Heart left ventricle (tissue), 16 donors: ENCODE results near the gene NOXA1. TPM values are rescaled to one million over a fixed set of nuclear protein-coding genes. Genes with fewer than 3 reads are reported as not detected.

ENCODE experiments used
- ATAC-seq, 4 donors: fragments of 200-7000 bp; cut with Tn5 transposase; one replicate each; pipeline ENCODE4 v1.9.1; 2020 to 2022; ENCODE audit warnings: moderate library complexity in 4 of 4, mild to moderate bottlenecking in 3 of 4, moderate number of reproducible peaks in 1 of 4
- DNase-seq, 5 donors: peaks; one replicate each; pipeline ENCODE4 v3.0.0-alpha.2; 2020
- H3K27ac ChIP-seq, 12 donors: fragments of 200-600 bp; sonication (generic) in 4 of 12; one replicate each; pipeline versions ENCODE4 v1.5.0 to v1.8.0; 2016 to 2022; ENCODE audit warnings: mild to moderate bottlenecking in 2 of 12
- H3K27me3 ChIP-seq, 9 donors: fragments of 200-600 bp; sonication (generic) in 2 of 9; one replicate each; pipeline versions ENCODE4 v1.5.1 to v1.8.0; 2016 to 2022; ENCODE audit warnings: mild to moderate bottlenecking in 3 of 9
- H3K36me3 ChIP-seq, 9 donors: fragments of 200-600 bp; sonication (generic) in 2 of 9; one replicate each; pipeline versions ENCODE4 v1.5.0 to v1.8.0; 2018 to 2022; ENCODE audit warnings: mild to moderate bottlenecking in 2 of 9
- H3K4me1 ChIP-seq, 12 donors: fragments of 200-600 bp; sonication (generic) in 4 of 12; one replicate each; pipeline versions ENCODE4 v1.5.0 to v1.8.0; 2016 to 2022; ENCODE audit warnings: mild to moderate bottlenecking in 3 of 12
- H3K4me3 ChIP-seq, 12 donors: fragments of 200-600 bp; sonication (generic) in 4 of 12; one replicate each; pipeline versions ENCODE4 v1.5.0 to v1.8.0; 2017 to 2022; ENCODE audit warnings: mild to moderate bottlenecking in 9 of 12, moderate library complexity in 4 of 12
- H3K9me3 ChIP-seq, 12 donors: fragments of 200-600 bp; sonication (generic) in 4 of 12; one replicate each; pipeline versions ENCODE4 v1.5.0 to v1.8.0; 2016 to 2022; ENCODE audit warnings: mild to moderate bottlenecking in 1 of 12
- CTCF ChIP-seq, 12 donors: fragments of 200-600 bp; sonication (generic) in 4 of 12; IDR thresholded peaks; one replicate each; pipeline versions ENCODE4 v1.5.0 to v1.8.0; 2018 to 2022; ENCODE audit warnings: antibody characterized with exemption in 12 of 12, mild to moderate bottlenecking in 5 of 12
- POLR2A ChIP-seq, 2 donors: fragments of 450-650 bp; IDR thresholded peaks; one replicate each; pipeline ENCODE4 v1.6.1; 2017; ENCODE audit warnings: antibody characterized with exemption in 2 of 2, mild to moderate bottlenecking in 2 of 2, moderate library complexity in 2 of 2
- whole genome bisulfite sequencing, 4 donors: extraction: QIAGEN DNeasy Blood & Tissue Kit in 2 of 4; methylation state at CpG; one replicate each; pipeline versions ENCODE4 v1.1.5 to v1.1.7; 2013 to 2018; 5-methylcytosine and 5-hydroxymethylcytosine counted together
- intact Hi-C, 10 donors: fragments of 100-400 bp; cut with DNase I; formaldehyde crosslinking; loops; one replicate each; pipeline versions ENCODE4 v1.11.1 to v1.14.2; 2022
- polyA plus RNA-seq, 2 donors: library from polyadenylated mRNA; stranded (reverse); fragments of 200-250 nt; gene quantifications; one replicate each; pipeline ENCODE4 v1.2.3, GENCODE V29; 2013
- total RNA-seq, 9 donors: library from RNA; depleted of rRNA in 2 of 9; stranded (reverse); fragments of >200 nt in 2 of 9; fragmentation: NEBNext Ultra II Directional in 3 of 9; extraction: Animal tissue kit (Norgen Biotek cat#: 25700) in 3 of 9; gene quantifications; one replicate each; pipeline versions ENCODE4 v1.1.0 to v1.2.4, GENCODE V29; 2016 to 2023
- donor health status: ischemic (EF 13 %, LVEDD 7.1; RV severe dilation, severe dysfunction).
- donor health status: healthy with polysubstance abuse.
- donor health status: DM: no; HTN: yes; CAD: no.
- donor health status: DM: no; HTN: no; CAD: no.
- donor health status: ischemic (EF 25% LVEDD 6.9; RV normal size, moderate dysfunction).
- donor health status: ischemic (EF 25% LVEDD 5.7; RV mildly dilated, moderate dysfunction).
- donor health status: healthy.
- donor health status: DM: yes; HTN: yes; CAD: no.
- donor health status: ischemic (EF 35%, LVEDD 5.7; RV mildly dilated, moderate dysfunction).
- donor health status: nonischemic (EF 11% LVEDD 7.7; RV severe dilation, severe dysfunction).
- donor health status: DM: yes; HTN: yes; CAD: no.
- donor health status: PGD.
- donor health status: ischemic (EF 29% LVEDD 5.4; RV normal size, mild dysfunction).
- donor health status: nonischemic (EF 23%, LVEDD 6.1; RV moderate dilation, normal function).

The NOXA1 gene
- total and polyA plus RNA-seq, 11 donors = 0.44 to 5.5 (median 2.7) TPM

DNA sequence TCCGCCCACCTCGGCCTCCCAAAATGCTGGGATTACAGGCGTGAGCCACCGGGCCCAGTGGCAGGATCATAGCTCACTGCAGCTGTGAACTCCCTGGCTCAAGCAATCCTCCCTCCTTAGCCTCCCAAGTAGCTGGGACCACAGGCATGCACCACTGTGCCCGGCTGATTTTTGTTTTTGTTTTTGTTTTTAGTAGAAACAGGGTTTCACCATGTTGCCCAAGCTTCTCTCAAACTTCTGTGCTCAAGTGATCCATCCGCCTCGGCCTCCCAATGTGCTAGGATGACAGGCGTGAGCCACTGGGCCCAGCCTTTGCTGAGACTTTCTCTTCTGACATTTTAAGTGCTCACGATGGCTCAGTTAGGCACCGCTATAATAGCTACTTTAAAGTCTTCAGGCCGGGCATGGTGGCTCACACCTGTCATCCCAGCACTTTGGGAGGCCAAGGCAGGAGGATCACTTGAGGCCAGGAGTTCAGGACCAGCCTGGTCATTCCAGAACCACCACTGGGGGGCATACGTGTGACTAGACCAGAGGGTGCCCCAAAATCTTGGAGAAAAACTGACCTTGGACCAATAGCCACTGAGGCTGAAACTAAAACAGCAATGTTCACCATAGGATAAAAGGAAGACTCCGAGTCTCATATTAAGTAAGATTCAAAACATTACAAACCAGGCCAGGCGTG lies 21.1 kb downstream of the NOXA1 start:
- H3K27ac ChIP-seq = no peak overlapping the region
- TF ChIP-seq POLR2A (IDR thresholded peaks at IDR 0.05) (no peak), CTCF (IDR thresholded peaks at IDR 0.05) (no peak)
- DNase-seq = peak in 3 of 5 donors; percentile 7 to 12 (median 9)
- no peaks in the 10 kb centered on the region for H3K9me3 ChIP-seq
- peaks cover 0 to 19% (median 4%) of the 10 kb centered on the region in 12 donors for H3K4me1 ChIP-seq
- H3K27me3 ChIP-seq = peaks cover 0 to 31% (median 8%) of the 10 kb centered on the region in 9 donors
- no peak overlapping the region for H3K4me3 ChIP-seq
- ATAC-seq = no peak
- intact Hi-C loops = loop anchor here in 2 of 10 donors (2.0 kb wide), 2 partner anchors 21 to 157 kb away; partner anchors contain the start of genes EXD3 (in 1 of the 2) and NOXA1 (in 1 of the 2)
- peaks cover 0 to 7% (median 3%) of the 10 kb centered on the region in 9 donors for H3K36me3 ChIP-seq
- 82 to 87% (median 85%) methylated on average over 14 of the region's 14 CpGs for WGBS, 4 donors

GRCh38 chr9:137445275-137445807 lies 22.1 kb downstream of the NOXA1 start:
- no peak overlapping the region for H3K4me3 ChIP-seq
- DNase-seq = peak; percentile 69 to 81 (median 74)
- peaks cover 0 to 19% (median 4%) of the 10 kb centered on the region in 12 donors for H3K4me1 ChIP-seq
- peaks cover 0 to 31% (median 5%) of the 10 kb centered on the region in 9 donors for H3K27me3 ChIP-seq
- no peaks in the 10 kb centered on the region for H3K9me3 ChIP-seq
- H3K36me3 ChIP-seq = peaks cover 0 to 12% (median 3%) of the 10 kb centered on the region in 9 donors
- ATAC-seq = peak; percentile 30 to 70 (median 68)
- 22 to 29% (median 25%) methylated on average over 13 to 14 of the region's 14 CpGs for WGBS, 4 donors
- no peak overlapping the region for H3K27ac ChIP-seq
- intact Hi-C loops = loop anchor here in 2 of 10 donors (2.0 kb wide), 2 partner anchors 23 to 159 kb away; partner anchors contain the start of genes EXD3 (in 1 of the 2) and NOXA1 (in 1 of the 2)
- TF ChIP-seq CTCF (IDR thresholded peaks at IDR 0.05) (peak; percentile 67 to 88 (median 79)), POLR2A (IDR thresholded peaks at IDR 0.05) (no peak)

- Histone ChIP-seq H3K27me3 (peaks cover 0 to 31% (median 5%) of the 10 kb centered on the region in 9 donors), H3K27ac (no peak overlapping the region), H3K9me3 (no peaks in the 10 kb centered on the region), H3K4me3 (no peak overlapping the region), H3K4me1 (peaks cover 0 to 19% (median 4%) of the 10 kb centered on the region in 12 donors), H3K36me3 (peaks cover 0 to 12% (median 3%) of the 10 kb centered on the region in 9 donors)
- peak in 3 of 5 donors; percentile 14 to 57 (median 22) for DNase-seq
- peak in 2 of 4 donors; percentile 2 to 10 for ATAC-seq
- no peak for TF ChIP-seq CTCF (IDR thresholded peaks at IDR 0.05)
- no peak for TF ChIP-seq POLR2A (IDR thresholded peaks at IDR 0.05)
- WGBS, 4 donors = 59 to 67% (median 64%) methylated on average over 11 to 19 of the region's 19 CpGs
- intact Hi-C loops = loop anchor here in 2 of 10 donors (2.0 kb wide), 3 partner anchors 23 to 159 kb away; partner anchors contain the start of genes EXD3 (in 1 of the 2) and NOXA1 (in 1 of the 2)
These were observed 22.8 kb downstream of the NOXA1 start for GRCh38 chr9:137445930-137446431.
